GF-D8 (cell line): ENCODE measurements around the gene GAL3ST2.
"Not testable (repeated sequence)": the region's sequence is repeated elsewhere in the genome, so short reads cannot be mapped to it uniquely, and the experiment has no call there.

Experiments
- DNase-seq: peaks from one replicate; lab custom pipeline; 2025; lab: John Stamatoyannopoulos, UW

Gene GAL3ST2

GRCh38 chr2:241795021-241795999 lies 18.7 kb downstream of the GAL3ST2 start:
- no peak for DNase-seq

DNA sequence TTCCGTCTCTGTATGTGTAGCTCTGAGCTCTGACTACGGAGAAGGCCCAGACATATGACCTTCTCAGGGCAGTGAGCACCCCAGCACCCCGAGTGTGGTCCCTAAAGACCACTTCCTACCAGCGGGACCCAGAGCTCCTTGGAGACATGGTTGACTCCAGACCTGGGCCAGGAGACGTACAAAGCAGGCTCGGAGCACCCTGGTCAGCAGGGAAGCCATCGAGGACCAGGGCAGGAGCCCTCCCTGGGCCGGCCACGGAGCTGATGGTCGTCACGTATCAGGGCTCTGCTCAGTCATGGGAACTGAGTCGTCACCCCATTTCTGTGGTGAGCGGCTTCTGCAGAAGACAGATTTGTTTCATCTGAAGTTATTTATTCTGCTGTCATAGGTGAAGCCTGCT lies 19.6 kb downstream of the GAL3ST2 start:
- DNase-seq, result no peak

DNA sequence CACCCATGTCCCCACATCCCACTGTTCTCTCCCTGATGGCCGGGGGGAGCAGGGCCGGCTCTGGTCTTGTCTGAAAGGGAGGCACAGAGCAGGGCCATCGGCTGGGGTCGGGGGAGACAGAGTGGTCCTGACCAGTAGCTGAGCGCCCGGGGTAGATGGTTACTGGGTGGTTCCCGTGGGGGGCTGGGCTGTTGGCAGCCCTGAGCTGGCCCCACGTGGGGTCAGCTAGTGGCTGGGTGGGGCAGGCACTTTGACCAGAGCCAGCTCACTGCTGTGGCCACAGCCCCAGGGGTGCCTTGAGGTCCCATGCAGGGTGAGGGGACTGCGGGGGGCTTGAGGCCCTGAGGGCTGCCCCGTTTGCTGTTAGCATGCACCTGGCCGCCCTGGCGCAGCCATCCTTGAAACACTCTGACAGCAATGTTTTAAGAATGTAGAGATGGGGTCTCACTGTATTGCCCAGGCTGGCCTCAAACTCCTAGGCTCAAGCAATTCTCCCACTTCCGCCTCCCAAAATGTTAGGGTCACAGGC lies 20.1 kb downstream of the GAL3ST2 start:
- no peak for DNase-seq

DNA sequence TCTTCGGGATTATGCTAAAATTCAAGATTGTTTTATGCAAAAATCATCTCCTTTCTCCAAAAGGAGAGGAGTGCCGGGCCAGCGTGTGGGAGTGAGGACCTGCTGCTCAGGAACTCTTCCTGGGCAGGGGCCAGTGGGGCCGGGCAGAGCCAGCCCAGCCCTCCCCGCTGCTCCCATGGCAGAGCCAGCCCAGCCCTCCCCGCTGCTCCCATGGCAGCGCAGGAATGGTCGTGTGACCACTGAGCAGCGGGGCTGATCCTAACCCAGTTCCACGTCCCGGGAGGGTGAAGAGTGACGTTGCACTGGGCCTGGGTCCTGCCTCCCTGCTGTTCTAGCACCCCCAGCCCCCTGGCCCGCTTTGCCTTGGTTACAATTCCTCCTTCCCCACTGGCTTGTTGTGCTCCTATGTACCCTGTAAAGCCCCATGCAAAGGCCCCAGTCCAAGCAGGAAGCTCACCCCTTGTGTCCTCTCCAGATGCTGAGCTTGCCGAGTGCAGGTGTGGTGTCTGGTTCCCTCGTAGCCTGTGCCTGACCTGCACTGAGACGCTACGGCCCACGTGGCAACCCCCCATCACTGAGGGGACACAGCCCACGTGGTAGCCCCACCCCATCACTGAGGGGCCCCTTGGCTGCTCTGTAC lies 20.9 kb downstream of the GAL3ST2 start:
- no peak for DNase-seq

- no peak for DNase-seq
These were observed 21.5 kb downstream of the GAL3ST2 start for GRCh38 chr2:241798081-241798630.

DNA sequence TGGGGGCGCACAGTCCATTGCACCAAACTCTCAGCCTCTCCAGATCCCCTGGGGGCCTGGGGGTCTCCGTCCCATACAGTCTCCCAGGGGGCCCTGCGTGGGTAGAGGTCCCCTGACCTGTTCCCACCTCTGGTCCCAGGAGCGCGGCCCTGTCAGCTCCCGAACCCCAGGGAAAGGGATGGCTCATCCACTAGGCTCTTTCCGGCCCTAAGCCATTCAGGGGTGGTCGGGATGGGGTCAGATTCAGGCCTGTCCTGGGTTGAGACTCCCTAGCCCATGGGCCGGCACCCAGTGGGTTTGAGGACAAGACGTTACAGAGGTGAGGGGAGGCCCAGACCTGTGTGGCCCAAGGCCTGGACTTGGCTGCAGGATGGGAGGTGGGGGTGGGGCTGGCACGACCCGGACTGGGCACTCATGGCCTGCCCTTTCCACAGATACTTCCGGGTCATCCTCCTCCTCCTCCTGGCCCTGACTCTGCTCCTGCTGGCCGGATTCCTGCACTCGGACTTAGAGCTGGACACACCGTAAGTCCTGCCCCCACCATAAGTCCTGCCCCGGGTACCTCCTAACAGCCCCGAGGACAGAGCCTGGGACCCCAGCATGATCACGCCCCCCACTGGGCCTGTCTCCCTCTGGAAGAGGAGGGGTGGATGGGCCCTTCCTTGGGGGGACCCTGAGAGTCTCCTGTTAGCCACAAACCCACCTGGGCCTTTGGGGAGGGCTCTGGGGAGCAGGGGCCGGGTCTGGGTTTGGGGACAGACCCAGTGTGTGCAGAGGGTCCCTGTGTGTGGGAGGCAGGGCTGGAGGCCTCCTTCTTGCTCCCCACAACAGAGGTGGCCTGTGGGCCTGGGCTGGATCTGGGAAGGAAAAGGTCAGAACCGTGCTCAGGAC lies 22.3 kb downstream of the GAL3ST2 start:
- DNase-seq, result no peak

DNA sequence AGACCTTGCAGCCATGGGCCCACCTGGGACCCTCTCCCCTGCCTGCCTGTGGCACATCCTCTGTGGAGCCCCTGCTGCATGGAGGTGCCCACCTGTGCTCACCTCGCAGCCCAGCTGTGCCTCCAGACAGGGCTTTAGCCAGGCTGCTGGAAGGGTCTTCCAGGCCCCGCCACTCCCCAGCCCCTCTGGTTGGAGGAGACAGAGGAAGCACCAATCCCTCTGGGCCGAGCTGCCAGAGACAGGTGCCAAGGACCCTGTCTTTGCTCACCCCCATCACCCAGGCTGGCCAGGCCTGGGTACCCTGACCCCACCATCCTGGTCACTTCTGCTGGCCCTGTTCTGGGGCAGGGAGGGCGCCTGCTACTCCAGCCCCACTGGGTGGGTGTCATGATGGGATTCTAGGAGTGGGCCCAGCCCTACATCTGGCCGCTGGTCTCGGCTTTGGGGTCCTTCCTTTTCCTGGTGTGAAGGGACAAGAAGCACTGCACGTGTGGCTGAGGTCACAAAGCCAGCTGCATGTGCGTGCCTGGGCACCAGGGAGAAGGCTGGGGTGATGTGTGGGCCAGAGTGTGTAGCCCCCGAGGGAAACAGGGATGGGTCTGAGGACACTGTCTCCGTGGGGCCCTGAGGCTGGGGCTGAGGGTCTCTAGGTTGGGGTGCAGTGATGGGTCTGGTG lies 23.0 kb downstream of the GAL3ST2 start:
- DNase-seq, result no peak

DNA sequence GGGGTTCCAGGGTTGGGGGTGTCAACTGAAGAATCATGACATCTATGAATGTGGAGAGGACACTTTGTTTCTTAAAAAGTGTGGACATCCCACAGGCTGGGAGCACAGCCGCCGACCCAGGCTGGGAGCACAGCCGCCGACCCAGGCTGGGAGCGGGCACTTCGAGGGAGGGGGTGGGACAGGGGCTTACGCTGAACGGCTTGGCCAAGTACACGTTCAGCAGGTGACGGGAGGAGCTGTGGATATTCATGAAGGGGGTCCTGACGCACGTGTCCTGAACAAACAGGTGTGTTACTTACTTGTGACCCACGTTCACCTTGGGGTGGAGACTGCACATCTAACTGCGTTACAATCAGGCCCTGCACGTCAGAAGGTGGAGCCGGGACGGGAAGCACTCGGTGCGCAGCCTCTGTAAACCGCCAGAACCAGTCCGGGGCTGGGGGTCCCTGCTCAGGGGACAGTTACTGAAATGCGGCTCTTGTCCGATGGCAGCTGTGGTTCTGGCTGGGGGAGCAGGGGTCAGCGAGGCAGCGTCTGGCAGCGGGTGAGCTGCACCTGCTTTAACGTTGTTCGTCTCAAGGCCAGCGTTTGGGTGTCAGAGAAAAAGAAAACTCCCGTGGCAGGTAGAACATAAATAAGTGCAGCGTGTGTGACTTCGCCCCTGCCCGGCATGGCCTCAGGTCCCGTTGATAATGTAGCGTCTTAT lies 23.7 kb downstream of the GAL3ST2 start:
- DNase-seq, result not testable (repeated sequence)

- no peak for DNase-seq
These were observed 25.2 kb downstream of the GAL3ST2 start for GRCh38 chr2:241801611-241802420.

- no peak for DNase-seq
These were observed 26.0 kb downstream of the GAL3ST2 start for GRCh38 chr2:241802421-241803318.

- DNase-seq, result no peak
These were observed 27.0 kb downstream of the GAL3ST2 start for GRCh38 chr2:241803387-241804325.

GRCh38 chr2:241804326-241805229 lies 28.0 kb downstream of the GAL3ST2 start:
- peak; percentile 4 for DNase-seq

DNA sequence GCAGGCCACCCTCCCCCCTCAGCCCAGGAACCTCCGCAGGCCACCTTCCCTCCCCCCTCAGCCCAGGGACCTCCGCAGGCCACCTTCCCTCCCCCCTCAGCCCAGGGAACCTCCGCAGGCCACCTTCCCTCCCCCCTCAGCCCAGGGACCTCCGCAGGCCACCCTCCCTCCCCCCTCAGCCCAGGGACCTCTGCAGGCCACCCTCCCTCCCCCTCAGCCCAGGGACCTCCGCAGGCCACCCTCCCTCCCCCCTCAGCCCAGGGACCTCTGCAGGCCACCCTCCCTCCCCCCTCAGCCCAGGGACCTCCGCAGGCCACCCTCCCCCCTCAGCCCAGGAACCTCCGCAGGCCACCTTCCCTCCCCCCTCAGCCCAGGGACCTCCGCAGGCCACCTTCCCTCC lies 29.6 kb downstream of the GAL3ST2 start:
- DNase-seq, result not testable (repeated sequence)

DNA sequence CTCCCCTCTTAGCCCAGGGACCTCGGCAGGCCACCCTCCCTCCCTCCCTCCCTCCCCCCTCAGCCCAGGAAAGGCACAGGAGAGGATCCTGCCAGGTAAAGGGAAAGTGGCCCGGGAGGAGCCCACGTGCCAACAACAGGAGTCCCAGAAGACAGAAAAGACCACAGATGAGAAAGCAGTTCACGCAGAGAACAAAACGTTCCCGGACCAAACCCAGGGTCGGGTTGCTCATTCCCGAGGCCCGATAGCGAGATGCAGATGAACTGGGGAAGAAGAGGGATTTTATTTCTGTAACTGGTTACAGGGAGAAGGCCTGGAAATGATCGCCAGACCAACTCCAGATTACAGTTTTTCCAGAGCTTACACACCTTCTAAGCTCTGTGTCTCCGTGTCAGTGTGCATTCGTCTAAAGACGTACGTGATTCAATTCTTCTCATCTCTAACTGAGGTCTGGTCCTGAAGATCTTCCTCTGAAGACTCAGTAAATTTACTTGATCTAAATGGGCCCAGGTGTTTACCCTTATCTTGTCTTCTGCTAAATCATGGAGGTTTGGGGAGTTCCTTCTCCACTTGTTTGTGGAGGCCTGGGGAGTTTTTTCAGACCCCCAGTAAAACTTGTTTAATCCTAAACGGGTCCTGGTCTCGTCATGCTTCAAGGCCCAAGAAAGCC lies 31.6 kb downstream of the GAL3ST2 start:
- no peak for DNase-seq

- DNase-seq, result no peak
These were observed 32.2 kb downstream of the GAL3ST2 start, which contains the start of gene NEU4 for GRCh38 chr2:241808721-241809382. Gene NEU4 (plus strand): TSS chr2:241809193. CDS start chr2:241814485, 5,292 bp downstream.
